Panc1 (cell line): ENCODE measurements around the gene PKNOX2. TPM values are rescaled to one million over a fixed set of nuclear protein-coding genes. Genes with fewer than 3 reads are reported as not detected.

Source experiments
- ATAC-seq: fragments of 200-7000 bp; cut with Tn5 transposase; 2 replicates; pipeline ENCODE4 v1.9.1; 2020; ENCODE audit warnings: mild to moderate bottlenecking, moderate library complexity
- BruUV-seq: library from RNA; stranded (reverse); fragments of 400-500 nt; replicated peaks from 2 replicates; lab custom pipeline; 2021; lab: Mats Ljungman, UMichigan
- CTCF ChIA-PET: fragments of 300-600 bp; sonication (Branson Sonifier 250); formaldehyde crosslinking; loops from one replicate; lab custom pipeline; 2022; ENCODE audit warnings: antibody characterized with exemption; lab: Charles Lee
- POLR2A ChIA-PET: fragments of 300-600 bp; sonication (Branson Sonifier 250); formaldehyde crosslinking; loops from one replicate; lab custom pipeline; 2022; ENCODE audit warnings: antibody characterized with exemption; lab: Charles Lee
- DNase-seq: peaks from one replicate; pipeline ENCODE4 v3.0.0-alpha.2; 2010; ENCODE audit warnings: low read depth, low spot score
- H3K27ac ChIP-seq: 2 replicates; pipeline ENCODE4 v1.5.1; 2011; ENCODE audit warnings: mild to moderate bottlenecking, low read length, inconsistent platforms
- H3K27me3 ChIP-seq: fragments of 200-500 bp; sonication (Bioruptor generic); 2 replicates; pipeline ENCODE4 v1.6.0; 2014; ENCODE audit warnings: low read length, inconsistent platforms; ENCODE audit not compliant: control insufficient read depth, insufficient read depth
- H3K36me3 ChIP-seq: fragments of 200-500 bp; sonication (Bioruptor generic); 2 replicates; pipeline ENCODE4 v1.5.1; 2014; ENCODE audit warnings: inconsistent platforms, mild to moderate bottlenecking, low read length, moderate library complexity; ENCODE audit not compliant: control insufficient read depth, insufficient read depth
- H3K4me1 ChIP-seq: 2 replicates; pipeline ENCODE4 v1.5.1; 2011; ENCODE audit warnings: inconsistent platforms, mild to moderate bottlenecking, low read length, moderate library complexity; ENCODE audit not compliant: control insufficient read depth, insufficient read depth
- H3K4me3 ChIP-seq, 2 experiments: 2 replicates each; pipeline ENCODE4 v1.5.1; 2011 to 2012; ENCODE audit warnings: low read depth in 2 of 2, low read length in 2 of 2, mild to moderate bottlenecking in 2 of 2, inconsistent platforms in 1 of 2, moderate library complexity in 1 of 2
- H3K9me3 ChIP-seq: fragments of 200-500 bp; sonication (Bioruptor generic); 2 replicates; pipeline ENCODE4 v1.5.1; 2014; ENCODE audit warnings: low read depth, mild to moderate bottlenecking, inconsistent platforms, low read length, moderate library complexity; ENCODE audit not compliant: control insufficient read depth, insufficient read depth
- POLR2AphosphoS5 ChIP-seq: IDR thresholded peaks from 2 replicates; pipeline ENCODE4 v1.6.1; 2012; ENCODE audit warnings: mild to moderate bottlenecking, low read depth, low read length, moderate library complexity
- SIN3A ChIP-seq: IDR thresholded peaks from 2 replicates; pipeline ENCODE4 v1.6.1; 2012; ENCODE audit warnings: low read depth, mild to moderate bottlenecking, low read length, moderate library complexity, borderline replicate concordance; ENCODE audit not compliant: insufficient read depth
- TCF7L2 ChIP-seq: IDR thresholded peaks from 2 replicates; pipeline ENCODE4 v1.6.1; 2011; ENCODE audit warnings: mild to moderate bottlenecking, low read depth, low read length, inconsistent platforms
- in situ Hi-C: cut with HindIII; loops from 2 replicates; pipeline ENCODE4 v1.10.0; 2016; ENCODE audit warnings: low sequenced_read_pairs, low pct_unique_long_range_greater_than_20kb
- intact Hi-C: fragments of 100-400 bp; cut with micrococcal nuclease; formaldehyde crosslinking; loops from one replicate; pipeline ENCODE4 v1.10.0; 2022; ENCODE audit not compliant: unreplicated experiment
- total RNA-seq: library from RNA; stranded (reverse); gene quantifications from one replicate; pipeline ENCODE4 v1.2.1, GENCODE V29; 2021; ENCODE audit not compliant: unreplicated experiment
- TF ChIP-seq, protein P1 (sequence below): fragments of 450-650 bp; IDR thresholded peaks from 2 replicates; pipeline ENCODE4 v1.5.1; 2017; ENCODE audit warnings: mild to moderate bottlenecking
- TF ChIP-seq, protein P2 (sequence below), 2 experiments: IDR thresholded peaks; 2 replicates each; pipeline ENCODE4 v1.6.1; 2011 to 2012; ENCODE audit warnings: low read depth in 2 of 2, control low read depth in 1 of 2, low read length in 1 of 2, mild to moderate bottlenecking in 1 of 2, moderate library complexity in 1 of 2; ENCODE audit not compliant: insufficient read depth in 1 of 2

The PKNOX2 gene
- total RNA-seq, 1 experiment from 2014 or later = not detected

GRCh38 chr11:125162743-125163142 lies 1.8 kb upstream of the PKNOX2 start:
- DNase-seq (no peak), ATAC-seq (no peak)
- in situ Hi-C loops = no loop called here
- no TSS peak for BruUV-seq
- no peaks in the 10 kb centered on the region for H3K36me3 ChIP-seq
- TF ChIP-seq, protein P1, sequence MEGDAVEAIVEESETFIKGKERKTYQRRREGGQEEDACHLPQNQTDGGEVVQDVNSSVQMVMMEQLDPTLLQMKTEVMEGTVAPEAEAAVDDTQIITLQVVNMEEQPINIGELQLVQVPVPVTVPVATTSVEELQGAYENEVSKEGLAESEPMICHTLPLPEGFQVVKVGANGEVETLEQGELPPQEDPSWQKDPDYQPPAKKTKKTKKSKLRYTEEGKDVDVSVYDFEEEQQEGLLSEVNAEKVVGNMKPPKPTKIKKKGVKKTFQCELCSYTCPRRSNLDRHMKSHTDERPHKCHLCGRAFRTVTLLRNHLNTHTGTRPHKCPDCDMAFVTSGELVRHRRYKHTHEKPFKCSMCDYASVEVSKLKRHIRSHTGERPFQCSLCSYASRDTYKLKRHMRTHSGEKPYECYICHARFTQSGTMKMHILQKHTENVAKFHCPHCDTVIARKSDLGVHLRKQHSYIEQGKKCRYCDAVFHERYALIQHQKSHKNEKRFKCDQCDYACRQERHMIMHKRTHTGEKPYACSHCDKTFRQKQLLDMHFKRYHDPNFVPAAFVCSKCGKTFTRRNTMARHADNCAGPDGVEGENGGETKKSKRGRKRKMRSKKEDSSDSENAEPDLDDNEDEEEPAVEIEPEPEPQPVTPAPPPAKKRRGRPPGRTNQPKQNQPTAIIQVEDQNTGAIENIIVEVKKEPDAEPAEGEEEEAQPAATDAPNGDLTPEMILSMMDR = no peak
- TF ChIP-seq, protein P2, sequence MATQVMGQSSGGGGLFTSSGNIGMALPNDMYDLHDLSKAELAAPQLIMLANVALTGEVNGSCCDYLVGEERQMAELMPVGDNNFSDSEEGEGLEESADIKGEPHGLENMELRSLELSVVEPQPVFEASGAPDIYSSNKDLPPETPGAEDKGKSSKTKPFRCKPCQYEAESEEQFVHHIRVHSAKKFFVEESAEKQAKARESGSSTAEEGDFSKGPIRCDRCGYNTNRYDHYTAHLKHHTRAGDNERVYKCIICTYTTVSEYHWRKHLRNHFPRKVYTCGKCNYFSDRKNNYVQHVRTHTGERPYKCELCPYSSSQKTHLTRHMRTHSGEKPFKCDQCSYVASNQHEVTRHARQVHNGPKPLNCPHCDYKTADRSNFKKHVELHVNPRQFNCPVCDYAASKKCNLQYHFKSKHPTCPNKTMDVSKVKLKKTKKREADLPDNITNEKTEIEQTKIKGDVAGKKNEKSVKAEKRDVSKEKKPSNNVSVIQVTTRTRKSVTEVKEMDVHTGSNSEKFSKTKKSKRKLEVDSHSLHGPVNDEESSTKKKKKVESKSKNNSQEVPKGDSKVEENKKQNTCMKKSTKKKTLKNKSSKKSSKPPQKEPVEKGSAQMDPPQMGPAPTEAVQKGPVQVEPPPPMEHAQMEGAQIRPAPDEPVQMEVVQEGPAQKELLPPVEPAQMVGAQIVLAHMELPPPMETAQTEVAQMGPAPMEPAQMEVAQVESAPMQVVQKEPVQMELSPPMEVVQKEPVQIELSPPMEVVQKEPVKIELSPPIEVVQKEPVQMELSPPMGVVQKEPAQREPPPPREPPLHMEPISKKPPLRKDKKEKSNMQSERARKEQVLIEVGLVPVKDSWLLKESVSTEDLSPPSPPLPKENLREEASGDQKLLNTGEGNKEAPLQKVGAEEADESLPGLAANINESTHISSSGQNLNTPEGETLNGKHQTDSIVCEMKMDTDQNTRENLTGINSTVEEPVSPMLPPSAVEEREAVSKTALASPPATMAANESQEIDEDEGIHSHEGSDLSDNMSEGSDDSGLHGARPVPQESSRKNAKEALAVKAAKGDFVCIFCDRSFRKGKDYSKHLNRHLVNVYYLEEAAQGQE (IDR thresholded peaks at IDR 0.05; ENCODE audit: insufficient read depth in 1 of 2, low read depth in 2 of 2, low read length in 1 of 2) = no peak
- TF ChIP-seq SIN3A (no peak), TCF7L2 (no peak), POLR2AphosphoS5 (no peak)
- H3K4me1 ChIP-seq = no peaks in the 10 kb centered on the region
- CTCF ChIA-PET = no interaction called here
- intact Hi-C loops = no loop called here
- no peak overlapping the region for H3K4me3 ChIP-seq
- H3K9me3 ChIP-seq = no peaks in the 10 kb centered on the region
- POLR2A ChIA-PET = no interaction called here
- H3K27ac ChIP-seq = no peak overlapping the region
- peaks cover 7% of the 10 kb centered on the region for H3K27me3 ChIP-seq

DNA sequence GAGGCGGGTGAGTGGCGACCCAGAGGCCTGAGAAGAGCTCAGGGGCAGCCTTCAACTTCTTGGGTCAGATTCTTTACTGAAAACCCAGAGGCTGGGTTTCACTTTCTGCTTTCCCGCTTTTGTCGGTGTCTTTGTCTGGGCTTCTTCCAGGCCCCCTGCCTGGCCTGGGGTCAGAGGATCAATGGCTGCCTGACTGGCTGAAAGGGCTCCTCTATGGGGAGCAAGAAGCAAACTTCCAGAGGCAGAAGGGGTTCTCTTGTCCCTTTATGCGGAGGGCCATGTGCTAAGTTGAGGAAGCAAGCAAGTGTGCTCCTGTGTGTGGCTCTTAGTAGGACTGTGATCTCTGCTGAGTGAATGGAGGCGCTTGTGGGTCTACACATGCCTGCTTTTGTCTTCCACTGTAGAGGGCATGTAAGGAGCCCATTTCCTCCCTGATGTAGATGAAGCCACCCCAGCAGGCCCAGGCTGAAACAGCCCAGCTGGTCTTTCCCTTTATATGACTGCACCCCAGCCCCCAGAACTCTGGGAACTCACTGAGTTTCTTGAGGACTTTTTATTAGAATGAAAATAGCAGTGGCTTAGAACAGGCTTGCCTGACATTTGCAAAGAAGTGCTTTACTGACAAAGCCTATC lies 1.0 kb upstream of the PKNOX2 start:
- CTCF ChIA-PET = interaction anchor here (0.5 kb wide), 1 partner anchor 102 kb away, joined by 3 read pairs; no protein-coding TSS in a partner anchor
- Histone ChIP-seq H3K36me3 (no peaks in the 10 kb centered on the region), H3K27ac (no peak overlapping the region), H3K4me1 (no peaks in the 10 kb centered on the region), H3K27me3 (peaks cover 10% of the 10 kb centered on the region), H3K4me3 (no peak overlapping the region), H3K9me3 (no peaks in the 10 kb centered on the region)
- no peak for TF ChIP-seq POLR2AphosphoS5
- no peak for TF ChIP-seq TCF7L2
- TF ChIP-seq, protein P2 (IDR thresholded peaks at IDR 0.05; ENCODE audit: insufficient read depth in 1 of 2, low read depth in 2 of 2, low read length in 1 of 2) = no peak
- no peak for ATAC-seq
- in situ Hi-C loops = no loop called here
- no peak for DNase-seq
- intact Hi-C loops = loop anchor here (2.0 kb wide), 1 partner anchor 181 kb away; no protein-coding TSS in a partner anchor
- no TSS peak for BruUV-seq
- POLR2A ChIA-PET = interaction anchor here (0.5 kb wide), 1 partner anchor 58 kb away, joined by 5 read pairs; no protein-coding TSS in a partner anchor
